Germinal center (tissue), 1 donor: Measurements from ENCODE around the gene COA1.
"Not testable (repeated sequence)": the region's sequence is repeated elsewhere in the genome, so short reads cannot be mapped to it uniquely, and the experiment has no call there.

Source experiments
- DNase-seq: peaks from one replicate; pipeline ENCODE4 v3.0.0; 2012; ENCODE audit warnings: mixed read lengths, low spot score

The COA1 gene

DNA sequence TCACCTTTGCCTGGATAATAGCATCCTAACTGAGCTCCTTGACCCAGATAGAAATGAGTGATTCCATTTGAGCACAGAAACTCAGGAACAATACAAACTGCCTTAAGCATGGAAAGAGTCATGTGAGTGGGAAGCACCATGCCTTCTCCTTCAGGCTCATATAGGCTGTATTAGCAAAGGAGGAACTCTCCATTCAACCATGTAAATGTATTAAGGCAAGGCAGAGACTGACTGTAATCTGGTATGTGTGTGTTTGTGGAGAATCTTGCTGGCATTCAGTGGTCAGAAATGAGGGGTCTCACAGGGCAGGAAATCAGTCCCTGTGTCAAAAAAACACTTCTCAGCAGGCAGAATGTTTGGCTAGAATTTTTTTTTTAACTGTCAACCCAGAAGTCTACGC lies 40.2 kb downstream of the COA1 start:
- DNase-seq: no peak

- not testable (repeated sequence) for DNase-seq
Observed at GRCh38 chr7:43687866-43688265, 41.5 kb downstream of the COA1 start.

- DNase-seq: no peak
Observed at GRCh38 chr7:43686991-43687390, 42.3 kb downstream of the COA1 start.

DNA sequence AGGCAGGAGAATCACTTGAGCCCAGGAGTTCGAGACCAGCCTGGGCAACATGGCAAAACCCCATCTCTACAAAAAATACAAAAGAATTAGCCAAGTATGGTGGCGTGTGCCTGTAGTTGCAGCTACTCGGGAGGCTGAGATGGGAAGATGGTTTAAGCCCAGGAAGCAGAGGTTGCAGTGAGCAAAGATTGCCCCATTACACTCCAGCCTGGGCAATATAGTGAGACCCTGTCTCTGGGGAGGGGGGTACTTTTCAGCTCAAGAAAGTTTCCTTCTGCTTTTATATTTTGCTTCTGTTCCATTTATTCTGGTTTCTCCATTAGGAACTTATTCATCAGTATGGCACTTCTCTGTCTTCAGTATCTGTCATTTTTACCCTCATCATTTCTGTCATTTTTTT lies 48.6 kb downstream of the COA1 start:
- no peak for DNase-seq

- DNase-seq: no peak
Observed at GRCh38 chr7:43679210-43680068, 49.9 kb downstream of the COA1 start.

DNA sequence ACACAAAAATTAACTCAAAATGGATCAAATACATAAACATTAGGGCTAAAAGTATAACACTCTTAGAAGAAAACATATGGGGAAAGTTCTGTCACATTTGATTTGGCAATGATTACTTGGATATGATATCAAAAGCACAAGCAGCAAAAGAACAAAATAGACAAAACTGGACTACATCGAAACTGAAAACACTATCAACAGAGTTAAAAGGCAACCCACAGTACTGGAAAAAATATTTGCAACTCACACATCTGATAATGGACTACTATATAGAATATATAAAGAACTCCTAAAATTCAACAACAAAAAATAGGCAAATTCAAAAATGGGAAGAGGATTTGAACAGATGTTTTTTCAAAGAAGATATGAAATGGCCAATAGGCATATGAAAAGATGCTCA lies 51.0 kb downstream of the COA1 start:
- DNase-seq: no peak

DNA sequence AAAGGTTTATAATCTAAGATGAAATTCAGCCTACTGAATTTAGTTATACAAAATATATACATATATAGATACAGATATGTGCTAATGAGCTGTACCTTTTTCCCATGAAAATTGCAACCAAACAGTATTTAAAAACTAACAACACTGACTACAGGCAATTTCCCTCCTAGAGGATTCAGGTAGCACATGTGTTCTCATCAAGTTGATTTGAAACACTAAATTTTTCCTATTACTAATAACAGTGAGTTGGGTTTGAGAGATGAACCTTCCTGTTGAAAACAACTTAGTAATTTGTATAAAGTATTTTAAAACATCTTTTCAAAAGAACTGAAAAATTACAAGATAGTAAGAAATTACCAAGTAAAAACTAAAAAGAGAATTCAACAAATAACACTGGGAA lies 51.5 kb downstream of the COA1 start:
- no peak for DNase-seq

DNA sequence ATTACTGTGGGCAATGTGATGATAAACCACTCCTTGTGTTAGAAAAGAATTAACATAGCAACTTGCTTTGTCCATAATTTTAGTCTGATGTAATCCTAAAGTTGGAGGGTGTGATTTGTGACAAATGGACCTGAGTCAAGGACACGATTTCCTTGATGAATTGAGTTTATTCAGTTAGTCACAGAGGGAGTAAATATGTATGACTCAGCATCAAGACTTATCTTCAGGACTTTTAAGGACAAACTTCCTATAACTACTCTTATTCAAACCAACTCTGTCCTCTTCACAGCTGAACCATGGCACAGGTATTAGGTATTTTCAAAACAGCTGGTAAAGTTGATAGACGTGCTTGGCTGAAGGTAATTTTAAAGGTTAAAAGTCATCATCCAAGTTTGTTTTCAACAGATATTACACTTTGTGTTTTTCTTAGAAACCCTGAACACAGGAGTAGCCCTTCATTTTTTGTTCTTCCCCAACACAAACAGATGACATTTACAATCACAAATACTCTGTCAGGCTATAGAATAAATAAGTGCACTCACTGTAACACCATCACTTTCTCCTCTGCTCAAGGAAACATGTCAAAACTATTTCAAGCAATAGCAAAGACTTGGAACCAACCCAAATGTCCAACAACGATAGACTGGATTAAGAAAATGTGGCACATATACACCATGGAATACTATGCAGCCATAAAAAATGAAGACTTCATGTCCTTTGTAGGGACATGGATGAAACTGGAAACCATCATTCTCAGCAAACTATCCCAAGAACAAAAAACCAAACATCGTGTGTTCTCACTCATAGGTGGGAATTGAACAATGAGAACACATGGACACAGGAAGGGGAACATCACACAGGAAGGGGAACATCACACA lies 54.5 kb downstream of the COA1 start:
- no peak for DNase-seq

DNA sequence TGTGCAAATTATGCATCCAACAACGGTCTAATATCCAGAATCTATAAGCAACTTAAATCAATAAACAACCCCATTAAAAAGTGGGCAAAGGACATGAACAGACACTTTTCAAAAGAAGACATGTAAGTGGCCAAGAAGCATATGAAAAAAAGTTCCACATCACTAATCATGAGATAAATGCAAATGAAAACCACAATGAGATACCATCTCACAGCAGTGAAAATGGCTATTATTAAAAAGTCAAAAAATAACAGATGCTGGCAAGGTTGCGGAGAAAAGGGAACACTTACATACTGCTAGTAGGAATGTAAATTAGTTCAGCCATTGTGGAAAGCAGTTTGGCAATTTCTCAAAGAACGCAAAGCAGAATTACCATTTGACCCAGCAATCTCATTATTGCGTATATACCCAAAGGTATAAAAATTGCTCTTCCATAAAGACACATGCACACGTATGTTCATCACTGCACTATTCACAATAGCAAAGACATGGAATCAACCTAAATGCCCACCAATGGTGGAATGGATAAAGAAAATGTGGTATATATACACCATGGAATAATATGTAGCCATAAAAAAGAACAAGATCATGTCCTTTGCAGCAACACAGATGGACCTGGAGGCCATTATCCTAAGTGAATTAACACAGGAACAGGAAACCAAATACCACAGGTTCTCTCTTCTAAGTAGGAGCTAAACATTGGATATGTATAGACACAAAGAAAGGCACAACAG lies 55.9 kb downstream of the COA1 start:
- DNase-seq: not testable (repeated sequence)

DNA sequence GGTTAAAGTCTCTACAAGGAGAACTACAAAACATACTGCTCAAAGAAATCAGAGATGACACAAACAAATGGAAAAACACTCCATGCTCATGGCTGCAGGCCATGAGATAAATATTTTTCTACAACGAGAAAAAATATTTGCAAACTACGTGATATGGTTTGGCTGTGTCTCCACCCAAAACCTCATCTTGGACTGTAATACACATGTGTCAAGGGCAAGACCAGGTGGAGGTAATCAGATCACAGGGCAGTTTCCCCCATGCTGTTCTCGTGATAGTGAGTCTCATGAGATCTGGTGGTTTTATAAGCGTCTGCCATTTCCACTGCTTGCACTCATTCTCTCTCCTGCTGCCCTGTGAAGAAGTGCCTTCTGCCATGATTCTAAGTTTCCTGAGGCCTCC lies 57.8 kb downstream of the COA1 start:
- DNase-seq: no peak

DNA sequence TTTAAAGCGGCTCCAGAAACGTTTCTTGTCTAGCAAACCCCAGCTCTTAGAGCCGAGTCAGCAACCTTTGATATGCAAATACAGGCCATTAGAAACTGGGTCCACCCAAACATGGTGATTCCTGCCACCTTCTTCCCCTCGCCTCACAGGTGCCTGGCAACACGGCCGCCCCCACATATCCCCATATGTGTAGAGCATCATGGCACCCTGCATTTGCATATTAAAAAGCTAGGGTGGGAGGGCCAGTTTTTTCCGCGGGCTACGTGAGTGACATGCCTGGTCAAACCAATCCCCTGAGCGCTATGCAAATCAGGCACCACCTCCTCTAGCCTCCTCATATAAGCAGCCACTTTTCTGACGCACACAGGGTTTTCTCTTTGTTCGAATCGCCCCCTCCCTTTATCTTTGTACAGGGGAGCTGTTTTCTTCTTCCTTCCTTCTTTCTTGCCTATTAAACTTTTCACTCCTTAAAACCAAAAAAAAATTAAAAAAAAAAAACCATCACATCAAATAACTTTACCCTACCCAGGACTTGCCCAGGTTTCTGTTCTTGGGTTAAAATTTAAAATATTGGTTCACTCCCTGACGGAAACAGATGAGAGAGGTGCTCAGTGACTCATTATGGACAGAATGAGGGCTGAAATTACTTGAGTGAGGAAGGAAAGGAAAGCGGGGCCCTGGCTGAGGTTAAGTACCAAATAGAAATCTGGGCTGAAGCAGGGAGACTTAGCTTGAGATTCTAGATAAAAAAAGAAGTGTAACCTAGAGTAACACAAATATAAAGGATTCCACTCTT lies 59.8 kb downstream of the COA1 start:
- no peak for DNase-seq

DNA sequence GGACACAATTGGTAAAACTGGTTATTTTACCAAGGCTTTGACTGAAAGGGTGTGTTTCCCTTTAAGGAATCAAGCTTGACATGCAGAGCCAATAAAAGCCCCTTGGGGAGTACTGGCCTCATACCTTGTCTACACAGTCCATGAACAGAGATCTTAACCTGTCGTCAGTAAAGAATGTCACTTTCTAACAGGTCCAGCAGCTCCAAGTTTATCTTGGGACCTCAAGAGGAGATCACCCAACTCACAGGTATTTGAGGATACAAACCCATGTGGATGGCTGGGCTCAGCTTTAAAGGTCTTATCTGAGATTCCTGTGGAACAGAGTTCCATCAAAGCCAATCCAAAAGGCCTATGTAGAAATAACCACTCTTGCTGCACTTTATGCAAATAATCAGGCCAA lies 61.3 kb downstream of the COA1 start:
- DNase-seq: no peak

DNA sequence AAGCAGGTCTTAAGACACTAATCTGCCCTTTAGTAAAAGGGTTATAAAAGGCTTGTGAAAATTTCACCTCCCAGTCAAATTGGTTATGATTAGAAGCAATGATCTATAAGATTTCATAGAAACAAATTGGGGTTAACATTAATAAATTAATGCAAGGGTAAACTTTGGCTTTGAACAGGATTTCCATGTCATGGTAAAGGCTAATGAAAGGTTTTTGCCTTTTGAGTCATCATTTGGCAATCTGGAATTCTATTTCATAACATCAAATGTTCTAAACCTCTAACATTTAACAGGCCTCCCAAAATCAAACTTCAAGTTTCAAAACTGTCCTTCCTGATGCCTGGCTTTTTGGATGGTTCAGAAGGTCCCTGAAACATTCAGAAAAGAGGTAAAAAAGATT lies 62.4 kb downstream of the COA1 start:
- no peak for DNase-seq

DNA sequence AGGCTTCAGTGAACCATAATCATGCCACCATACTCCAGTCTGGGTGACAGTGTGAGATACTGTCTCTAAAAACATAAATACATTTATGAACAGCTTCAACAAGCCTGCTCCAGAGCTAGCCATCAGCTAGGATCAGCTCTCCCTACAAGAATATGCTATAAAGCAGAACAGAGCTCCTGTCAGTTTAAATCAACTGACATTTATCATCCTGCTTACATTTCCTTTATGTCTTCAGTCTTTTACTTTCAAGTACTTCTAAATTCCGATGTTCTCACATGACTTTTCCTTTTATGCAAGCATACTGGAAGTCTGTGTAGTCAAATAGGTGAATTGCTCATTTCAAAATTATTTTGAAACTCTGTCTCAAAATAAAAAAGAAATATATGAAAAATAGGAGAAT lies 64.6 kb downstream of the COA1 start:
- DNase-seq: no peak

- DNase-seq: no peak
Observed at GRCh38 chr7:43660141-43660540, 69.2 kb downstream of the COA1 start.

DNA sequence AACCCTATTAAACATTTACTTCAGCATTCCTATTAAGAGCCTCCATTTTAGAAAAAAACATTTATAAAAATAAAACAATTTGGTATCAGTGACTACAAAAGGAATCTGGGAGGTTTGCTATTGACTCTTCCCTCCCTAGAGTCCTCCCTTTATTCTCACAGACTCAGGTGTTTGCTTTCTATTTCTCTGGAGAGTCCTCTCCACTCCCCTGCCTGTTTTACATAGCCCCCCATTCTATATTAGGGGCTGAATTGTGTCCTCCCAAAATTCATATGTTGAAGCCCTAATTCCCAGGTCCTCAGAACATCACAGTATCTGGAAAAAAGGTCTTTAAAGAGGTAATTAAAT lies 69.8 kb downstream of the COA1 start:
- no peak for DNase-seq

GRCh38 chr7:43658718-43659548 lies 70.4 kb downstream of the COA1 start:
- no peak for DNase-seq

- DNase-seq: no peak
Observed at GRCh38 chr7:43656997-43657396, 72.3 kb downstream of the COA1 start.

- no peak for DNase-seq
Observed at GRCh38 chr7:43655584-43655983, 73.7 kb downstream of the COA1 start.

- DNase-seq: no peak
Observed at GRCh38 chr7:43653891-43654504, 75.3 kb downstream of the COA1 start.
